Cardiac septum (tissue), 1 donor: ENCODE measurements around the gene RFLNA. TPM values are rescaled to one million over a fixed set of nuclear protein-coding genes. Genes with fewer than 3 reads are reported as not detected.
"Not testable (repeated sequence)": the region's sequence is repeated elsewhere in the genome, so short reads cannot be mapped to it uniquely, and the experiment has no call there.

Experiments
- DNase-seq: peaks from one replicate; pipeline ENCODE4 v3.0.0-alpha.2; 2020; ENCODE audit warnings: low spot score
- intact Hi-C: fragments of 100-400 bp; cut with DNase I; formaldehyde crosslinking; loops from one replicate; pipeline ENCODE4 v1.14.0; 2022
- total RNA-seq: library from RNA; stranded (reverse); fragmentation: NEBNext Ultra II Directional; extraction: Animal tissue kit (Norgen Biotek cat#: 25700); gene quantifications from one replicate; pipeline ENCODE4 v1.2.1, GENCODE V29; 2021
- donor health status: DM: no; HTN: no; CAD: no.

The RFLNA gene
- total RNA-seq, 1 donor from 2014 or later = not detected

DNA sequence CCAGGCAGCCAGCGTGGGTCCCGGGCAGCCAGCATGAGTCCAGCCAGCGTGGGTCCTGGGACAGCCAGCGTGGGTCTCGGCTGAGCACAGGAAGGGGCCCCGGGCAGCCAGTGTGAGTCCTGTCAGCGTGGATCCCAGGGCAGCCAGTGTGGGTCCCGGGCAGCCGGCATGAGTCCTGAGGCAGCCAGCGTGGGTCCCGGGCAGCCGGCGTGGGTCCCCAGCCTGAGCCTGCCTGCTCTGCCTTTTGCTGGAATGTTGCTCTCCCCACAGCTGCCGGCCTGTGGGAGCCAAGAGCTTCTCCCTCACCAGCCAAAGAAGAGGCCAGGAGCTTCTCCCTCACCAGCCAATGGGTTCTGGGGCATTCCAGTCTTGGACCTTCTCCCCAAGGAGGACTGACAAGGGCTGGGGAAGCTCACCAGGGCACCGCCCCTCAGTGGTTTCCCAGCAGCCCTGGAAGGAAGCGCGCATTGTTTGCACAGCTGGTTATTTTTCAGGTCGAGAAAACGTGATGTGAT lies 15.0 kb upstream of the RFLNA start:
- DNase-seq = no peak
- intact Hi-C loops = no loop called here

- intact Hi-C loops = no loop called here
- DNase-seq = no peak
Measured at GRCh38 chr12:124281309-124281708, 13.6 kb upstream of the RFLNA start.

DNA sequence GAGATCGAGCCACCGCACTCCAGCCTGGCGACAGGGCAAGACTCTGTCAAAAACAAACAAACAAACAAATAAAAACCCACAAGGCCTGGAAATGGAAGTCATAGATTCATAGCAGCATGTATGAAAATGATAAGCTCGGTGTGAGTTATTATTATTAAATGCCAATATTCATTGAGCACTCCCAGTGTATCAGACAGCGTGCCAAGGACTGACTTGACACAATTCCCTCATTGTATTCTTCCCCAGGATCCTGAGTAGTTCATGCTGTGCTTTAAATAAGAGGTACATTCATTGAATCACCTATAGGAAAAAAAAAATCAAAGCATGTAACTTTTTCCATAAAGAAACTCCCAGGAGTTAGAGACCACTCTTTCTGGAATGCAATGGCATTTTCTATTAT lies 12.6 kb upstream of the RFLNA start:
- intact Hi-C loops = no loop called here
- no peak for DNase-seq

GRCh38 chr12:124283326-124283725 lies 11.6 kb upstream of the RFLNA start:
- DNase-seq = no peak
- intact Hi-C loops = no loop called here

DNA sequence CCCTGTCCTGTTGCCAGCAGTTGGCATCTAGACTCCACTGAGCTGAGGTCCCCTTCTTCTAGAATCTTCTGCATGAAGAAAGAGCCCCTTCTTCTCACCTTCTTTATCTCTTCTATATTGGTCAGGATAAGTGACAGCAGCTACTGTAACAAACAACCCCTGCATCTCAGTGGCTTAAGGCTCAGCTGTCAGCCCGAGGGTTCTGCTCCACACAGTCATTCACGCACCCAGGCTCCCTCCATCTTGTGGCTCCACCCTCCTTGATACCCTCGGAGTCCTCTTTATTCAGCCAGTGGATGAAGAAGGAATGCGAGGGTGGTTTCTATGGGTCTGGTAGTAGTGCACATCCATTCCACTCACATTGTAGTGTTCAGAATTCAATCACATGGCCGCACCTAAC lies 10.5 kb upstream of the RFLNA start:
- no peak for DNase-seq
- intact Hi-C loops = no loop called here

GRCh38 chr12:124286414-124286813 lies 8.5 kb upstream of the RFLNA start:
- intact Hi-C loops = no loop called here
- DNase-seq = no peak

- intact Hi-C loops = no loop called here
- DNase-seq = no peak
Measured at GRCh38 chr12:124286971-124287370, 7.9 kb upstream of the RFLNA start.

DNA sequence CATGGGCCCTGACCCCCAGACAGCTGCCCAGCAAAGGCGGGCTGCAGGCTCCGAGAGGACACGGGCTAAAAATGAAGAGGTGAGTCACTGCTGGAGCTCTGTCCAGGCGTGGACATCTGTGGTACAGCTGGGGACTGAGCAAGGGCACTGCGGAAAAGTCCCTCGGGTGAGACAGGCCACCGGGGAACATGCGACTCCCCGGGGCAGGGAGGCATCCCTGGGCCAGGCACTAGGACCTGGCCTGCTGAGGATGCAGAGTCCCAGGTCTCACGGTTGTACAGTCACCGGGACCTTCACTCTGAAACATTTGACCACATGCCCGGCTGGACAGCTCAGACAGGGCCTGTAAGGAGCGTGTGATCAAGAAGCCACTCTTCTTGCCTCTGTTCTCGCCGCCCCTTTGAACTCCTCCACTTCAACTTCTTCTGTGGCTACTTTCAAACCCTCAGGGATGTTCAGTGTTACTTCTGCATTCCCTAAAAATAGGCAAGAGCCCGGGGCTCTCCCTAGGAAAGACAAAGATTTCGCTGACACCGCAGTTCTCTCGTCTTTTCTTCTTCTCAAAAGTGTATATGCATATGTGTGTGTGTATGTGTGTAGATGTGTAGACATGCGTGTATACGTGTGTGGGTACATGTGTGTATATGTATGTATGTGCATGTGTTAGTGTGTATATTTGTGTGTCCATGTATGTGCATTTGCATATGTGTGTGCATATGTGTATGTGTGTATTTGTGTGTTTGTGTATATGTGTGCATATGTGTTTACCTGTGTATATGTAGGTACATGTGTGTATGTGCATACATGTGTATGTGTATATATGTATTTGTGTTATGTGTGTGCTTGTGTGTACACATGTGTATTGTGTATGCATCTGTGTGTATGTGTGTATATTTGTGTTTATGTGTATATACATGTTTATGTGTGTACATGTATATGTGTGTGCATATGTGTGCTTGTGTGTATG lies 5.0 kb upstream of the RFLNA start:
- intact Hi-C loops = no loop called here

GRCh38 chr12:124292385-124292784 lies 2.5 kb upstream of the RFLNA start:
- intact Hi-C loops = no loop called here
- DNase-seq = no peak

More for the DNA sequence above, 5.0 kb upstream of the RFLNA start:
- DNase-seq = no peak

- DNase-seq = no peak
- intact Hi-C loops = no loop called here
Measured at GRCh38 chr12:124293286-124294003, 1.4 kb upstream of the RFLNA start.

GRCh38 chr12:124295431-124296058 lies 652 bp downstream of the RFLNA start:
- intact Hi-C loops = no loop called here
- no peak for DNase-seq

GRCh38 chr12:124296295-124296915 lies 1.5 kb downstream of the RFLNA start:
- intact Hi-C loops = no loop called here
- DNase-seq = no peak

DNA sequence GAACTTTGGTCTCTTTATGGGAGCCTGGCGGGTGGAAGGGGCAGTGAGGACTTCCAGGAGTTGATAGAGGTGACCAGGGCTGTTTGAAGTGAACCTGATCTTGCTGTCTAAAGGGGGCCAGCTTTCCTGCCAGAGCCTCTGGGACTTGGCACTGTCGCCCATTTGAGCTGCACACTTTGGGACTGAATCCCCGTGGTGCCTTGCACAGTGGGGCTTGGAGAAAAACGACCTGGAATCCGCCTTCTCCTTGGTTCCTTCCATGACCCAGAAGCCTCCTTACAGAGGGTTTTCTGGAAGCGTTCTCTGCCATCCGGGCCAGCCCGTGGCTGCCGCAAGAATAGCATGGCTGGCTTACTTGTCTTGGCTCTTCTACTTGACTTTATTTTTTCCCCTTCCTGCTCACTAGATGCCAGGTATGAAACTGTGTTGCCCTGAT lies 2.0 kb downstream of the RFLNA start:
- no peak for DNase-seq
- intact Hi-C loops = no loop called here

- DNase-seq = no peak
- intact Hi-C loops = no loop called here
Measured at GRCh38 chr12:124297389-124297788, 2.5 kb downstream of the RFLNA start.

- intact Hi-C loops = no loop called here
Measured at GRCh38 chr12:124297856-124298255, 3.0 kb downstream of the RFLNA start.

DNA sequence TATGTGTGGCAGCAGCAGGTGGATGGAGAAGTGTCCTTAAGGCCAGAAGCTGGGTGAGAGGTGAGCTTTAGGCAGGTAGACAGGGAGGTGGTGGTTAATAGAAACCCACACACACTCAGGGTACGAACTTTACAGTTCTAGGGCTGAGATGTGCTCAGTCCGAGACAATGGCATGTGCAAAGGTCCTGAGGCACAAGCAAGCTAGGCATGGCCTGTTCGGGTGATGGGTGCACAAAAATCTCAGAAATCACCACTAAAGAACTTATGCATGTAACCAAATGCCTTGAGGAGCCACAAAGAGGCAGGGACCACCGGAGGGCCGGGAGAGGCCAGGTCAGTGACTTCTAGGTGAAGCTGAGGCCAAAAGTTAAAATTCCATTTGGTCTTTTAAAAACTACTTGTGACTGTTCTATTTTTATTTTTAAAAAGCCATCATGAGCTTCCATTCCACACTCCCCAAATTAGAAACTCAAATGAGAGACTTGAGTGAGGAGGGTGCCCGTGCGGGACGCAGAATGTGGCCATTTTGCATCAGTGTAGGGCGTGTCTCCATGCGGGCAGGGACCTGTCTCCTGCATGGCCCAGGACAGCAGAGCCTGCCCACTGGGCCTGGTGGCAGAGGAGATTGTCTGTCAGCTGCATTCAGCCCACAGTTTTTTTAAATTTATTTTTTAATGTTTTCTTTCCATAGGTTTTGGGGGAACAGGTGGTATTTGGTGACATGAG lies 4.0 kb downstream of the RFLNA start:
- intact Hi-C loops = no loop called here
- DNase-seq = no peak

More at GRCh38 chr12:124297856-124298255, 3.0 kb downstream of the RFLNA start:
- DNase-seq = no peak

DNA sequence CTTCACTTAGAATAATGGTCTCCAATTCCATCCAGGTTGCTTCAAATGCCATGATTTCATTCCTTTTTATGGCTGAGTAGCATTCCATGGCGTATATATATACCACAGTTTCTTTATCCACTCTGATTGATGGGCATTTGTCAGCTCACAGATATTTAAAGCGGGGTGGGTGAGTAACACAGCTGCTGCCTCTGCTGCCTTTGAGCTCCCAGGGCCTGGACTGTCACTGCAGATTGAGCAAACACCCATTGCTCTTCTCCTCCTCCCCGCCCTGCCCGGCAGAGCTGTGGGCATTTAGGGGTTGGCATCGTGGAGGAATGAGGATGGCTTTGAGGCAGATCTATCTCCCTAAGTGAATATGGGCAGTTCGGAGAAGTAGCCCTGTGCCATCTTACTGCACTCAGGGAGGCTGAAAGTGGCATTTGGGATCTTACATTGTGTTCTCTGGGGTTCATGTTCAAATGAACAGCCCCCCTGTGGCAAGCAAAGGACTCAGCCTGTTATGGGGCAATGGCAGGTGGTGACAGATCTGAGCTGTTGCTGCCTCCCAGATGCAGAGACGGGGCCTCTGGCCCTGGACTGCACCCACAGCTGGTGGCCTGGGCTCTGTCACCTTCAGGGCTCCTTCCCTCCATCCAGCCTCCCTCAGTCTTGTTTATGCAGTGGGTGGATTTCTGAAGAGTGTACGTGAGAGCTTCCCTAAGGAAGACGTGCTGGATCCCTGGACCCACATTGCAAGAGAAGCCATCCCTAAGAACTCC lies 4.9 kb downstream of the RFLNA start:
- intact Hi-C loops = no loop called here
- DNase-seq = no peak

GRCh38 chr12:124300657-124301056 lies 5.8 kb downstream of the RFLNA start:
- intact Hi-C loops, DNase-seq: not testable (repeated sequence)
